GM13976 (cell line): ENCODE measurements around the gene CUL5.
A peak's percentile ranks its signal among the peaks of the same experiment; 100 is the strongest.

ENCODE experiments used
- DNase-seq: peaks from one replicate; pipeline ENCODE4 v3.0.0; 2012; ENCODE audit warnings: low spot score
- in situ Hi-C: fragments of 300-500 bp; cut with MboI; formaldehyde crosslinking; loops from one replicate; pipeline ENCODE4 v1.12.0; 2022; ENCODE audit warnings: low sequenced_read_pairs, mixed read lengths, inconsistent platforms; ENCODE audit not compliant: unreplicated experiment
- TF ChIP-seq, protein P1 (sequence below): IDR thresholded peaks from 2 replicates; pipeline ENCODE4 v1.5.1; 2012; ENCODE audit warnings: borderline replicate concordance, mild to moderate bottlenecking; ENCODE audit not compliant: insufficient read depth; ENCODE audit errors: extremely low read depth, missing control alignments, control extremely low read depth

CUL5 gene

GRCh38 chr11:108008656-108009496 lies at the start of gene CUL5:
CUL5 (plus strand) TSS chr11:108008898; CDS start chr11:108009349, 451 bp downstream.
- TF ChIP-seq, protein P1, sequence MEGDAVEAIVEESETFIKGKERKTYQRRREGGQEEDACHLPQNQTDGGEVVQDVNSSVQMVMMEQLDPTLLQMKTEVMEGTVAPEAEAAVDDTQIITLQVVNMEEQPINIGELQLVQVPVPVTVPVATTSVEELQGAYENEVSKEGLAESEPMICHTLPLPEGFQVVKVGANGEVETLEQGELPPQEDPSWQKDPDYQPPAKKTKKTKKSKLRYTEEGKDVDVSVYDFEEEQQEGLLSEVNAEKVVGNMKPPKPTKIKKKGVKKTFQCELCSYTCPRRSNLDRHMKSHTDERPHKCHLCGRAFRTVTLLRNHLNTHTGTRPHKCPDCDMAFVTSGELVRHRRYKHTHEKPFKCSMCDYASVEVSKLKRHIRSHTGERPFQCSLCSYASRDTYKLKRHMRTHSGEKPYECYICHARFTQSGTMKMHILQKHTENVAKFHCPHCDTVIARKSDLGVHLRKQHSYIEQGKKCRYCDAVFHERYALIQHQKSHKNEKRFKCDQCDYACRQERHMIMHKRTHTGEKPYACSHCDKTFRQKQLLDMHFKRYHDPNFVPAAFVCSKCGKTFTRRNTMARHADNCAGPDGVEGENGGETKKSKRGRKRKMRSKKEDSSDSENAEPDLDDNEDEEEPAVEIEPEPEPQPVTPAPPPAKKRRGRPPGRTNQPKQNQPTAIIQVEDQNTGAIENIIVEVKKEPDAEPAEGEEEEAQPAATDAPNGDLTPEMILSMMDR = peak; percentile 97
- in situ Hi-C loops = loop anchor here (25.0 kb wide), 1 partner anchor 653 kb away; the partner anchor contains the start of gene DDX10
- DNase-seq = peak; percentile 91

GRCh38 chr11:107961480-107961879 lies 47.2 kb upstream of the CUL5 start:
- TF ChIP-seq, protein P1 = no peak

GRCh38 chr11:107962181-107962580 lies 46.5 kb upstream of the CUL5 start:
- in situ Hi-C loops = no loop called here
- DNase-seq = no peak
- TF ChIP-seq, protein P1 = no peak

More at GRCh38 chr11:107961480-107961879, 47.2 kb upstream of the CUL5 start:
- in situ Hi-C loops = no loop called here
- peak; percentile 40 for DNase-seq

DNA sequence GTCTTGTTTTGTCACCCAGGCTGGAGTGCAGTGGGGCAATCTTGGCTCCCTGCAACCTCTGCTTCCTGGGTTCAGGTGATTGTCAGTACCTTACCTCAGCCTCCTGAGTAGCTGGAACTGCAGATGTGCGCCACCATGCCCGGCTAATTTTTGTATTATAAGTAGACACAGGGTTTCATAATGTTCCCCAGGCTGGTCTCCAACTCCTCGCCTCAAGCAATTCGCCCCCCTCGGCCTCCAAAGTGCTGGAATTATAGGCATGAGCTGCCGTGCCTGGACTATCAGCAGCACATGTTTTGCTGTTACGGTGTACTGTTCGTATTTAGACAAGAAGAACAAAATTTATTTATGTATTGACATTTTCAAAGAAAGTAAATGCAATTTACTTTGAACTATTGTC lies 45.6 kb upstream of the CUL5 start:
- TF ChIP-seq, protein P1 = no peak
- in situ Hi-C loops = no loop called here
- no peak for DNase-seq

- TF ChIP-seq, protein P1 = no peak
- no peak for DNase-seq
- in situ Hi-C loops = no loop called here
Observed at GRCh38 chr11:107969219-107969618, 39.5 kb upstream of the CUL5 start.

DNA sequence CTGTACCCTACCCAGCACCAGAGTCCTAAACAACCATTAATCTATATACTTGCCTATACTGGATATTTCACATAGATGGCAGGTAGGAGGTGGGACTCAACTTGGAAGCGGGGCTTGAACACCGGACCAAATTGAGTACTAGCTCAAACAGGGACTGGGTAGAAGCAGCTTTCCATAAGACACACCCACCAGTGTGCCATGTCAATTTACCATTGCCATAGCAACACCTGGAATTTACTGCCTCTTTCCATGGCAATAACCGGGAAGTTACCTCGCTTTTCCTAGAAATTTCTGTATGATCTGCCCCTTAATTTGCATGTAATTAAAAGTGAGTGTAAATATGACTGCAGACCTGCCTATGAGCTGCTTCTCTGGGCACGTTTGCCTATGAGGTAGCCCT lies 38.6 kb upstream of the CUL5 start:
- no peak for DNase-seq
- TF ChIP-seq, protein P1 = no peak
- in situ Hi-C loops = no loop called here
